ENCODE results near the gene CHAT.

Gene CHAT

DNA sequence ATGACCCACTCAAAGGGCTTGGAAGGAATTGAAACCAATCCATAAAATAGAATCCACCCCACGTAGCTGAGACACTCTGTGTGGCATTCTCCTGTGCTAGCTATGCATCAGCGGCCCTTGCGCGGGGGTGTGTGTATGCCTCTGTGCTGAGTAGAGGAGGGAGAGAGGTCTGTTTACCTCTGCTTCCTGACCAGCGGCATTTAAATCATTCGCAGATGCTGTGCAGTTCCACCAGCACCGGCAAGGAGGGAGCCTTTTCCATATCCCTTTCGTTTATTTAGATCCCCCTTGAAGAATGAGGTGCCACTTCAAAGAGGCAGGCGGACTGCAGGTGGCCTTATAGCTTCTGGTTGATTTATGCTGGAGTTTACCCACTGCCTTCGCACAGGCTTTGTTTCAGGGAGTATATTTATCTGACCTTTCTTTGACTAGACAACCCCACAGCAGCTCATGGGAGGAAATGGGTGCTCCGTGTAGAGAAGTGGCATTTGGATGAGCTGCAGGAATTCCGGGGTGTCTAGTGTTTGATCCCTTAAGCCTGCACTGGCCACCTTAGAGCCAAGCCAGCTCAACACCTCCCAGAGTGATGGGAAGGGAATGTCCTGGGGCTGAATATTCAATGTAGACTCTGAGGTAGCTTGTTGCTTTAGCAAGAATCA, 77.0 kb downstream of the CHAT start:
- no peak for DNase-seq

DNA sequence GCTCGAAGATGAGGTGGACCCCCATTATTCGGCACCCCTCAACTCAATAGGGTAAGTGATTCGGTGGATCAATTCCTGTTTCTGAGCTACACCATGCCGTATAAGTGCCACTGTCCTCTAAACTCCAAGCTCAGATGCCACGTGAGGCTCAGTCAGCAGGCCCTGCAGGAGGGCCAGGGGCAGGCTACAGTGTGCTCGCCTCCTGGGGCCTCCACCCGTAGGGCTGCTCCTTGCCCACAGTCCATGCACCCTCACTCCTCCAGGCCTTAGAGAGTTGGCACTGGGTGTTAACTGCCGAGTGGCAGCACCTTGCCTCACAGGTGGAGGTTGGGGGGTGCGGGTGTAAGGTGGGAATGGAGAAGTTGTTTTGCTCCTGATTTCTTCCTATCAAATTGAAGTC, 77.8 kb downstream of the CHAT start:
- DNase-seq = no peak

DNA sequence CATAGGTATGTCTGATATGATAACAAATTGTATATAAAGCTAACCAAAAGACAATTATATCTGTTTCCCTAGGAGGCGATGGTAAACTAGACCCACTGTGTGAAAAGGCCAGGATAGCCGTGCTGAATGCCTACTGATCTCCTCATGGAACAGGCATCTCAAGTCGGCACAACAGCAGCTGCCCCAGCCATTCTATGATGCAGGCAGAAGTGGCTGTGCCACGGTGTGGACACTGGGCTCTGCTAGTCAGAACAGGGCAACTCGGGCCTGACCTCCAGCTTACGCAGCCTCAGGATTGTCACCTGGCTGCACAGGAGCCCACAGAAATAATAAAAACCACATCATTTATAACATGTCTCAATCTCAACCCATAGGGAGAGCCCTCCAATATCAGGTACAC, 80.6 kb downstream of the CHAT start:
- no peak for DNase-seq

DNA sequence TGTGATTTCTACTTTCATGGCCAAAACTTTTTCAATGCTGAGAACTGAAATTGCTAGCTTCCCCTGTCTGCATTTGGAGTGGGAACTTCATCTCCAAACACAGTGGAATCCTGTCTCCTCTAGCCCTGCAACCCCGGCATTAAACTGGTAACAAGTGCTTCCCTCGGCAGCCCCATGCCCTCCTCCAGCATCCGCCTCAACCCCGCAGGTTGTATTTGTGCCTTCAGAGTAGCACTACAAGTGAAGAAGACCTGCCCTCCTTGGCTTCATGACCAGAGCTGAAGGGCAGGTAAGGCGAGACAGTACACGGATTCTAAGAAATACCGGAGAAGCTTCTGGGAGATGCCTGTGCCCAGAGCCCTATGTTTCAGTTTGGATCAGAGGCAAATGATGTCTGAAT, 82.5 kb downstream of the CHAT start:
- no peak for DNase-seq

DNA sequence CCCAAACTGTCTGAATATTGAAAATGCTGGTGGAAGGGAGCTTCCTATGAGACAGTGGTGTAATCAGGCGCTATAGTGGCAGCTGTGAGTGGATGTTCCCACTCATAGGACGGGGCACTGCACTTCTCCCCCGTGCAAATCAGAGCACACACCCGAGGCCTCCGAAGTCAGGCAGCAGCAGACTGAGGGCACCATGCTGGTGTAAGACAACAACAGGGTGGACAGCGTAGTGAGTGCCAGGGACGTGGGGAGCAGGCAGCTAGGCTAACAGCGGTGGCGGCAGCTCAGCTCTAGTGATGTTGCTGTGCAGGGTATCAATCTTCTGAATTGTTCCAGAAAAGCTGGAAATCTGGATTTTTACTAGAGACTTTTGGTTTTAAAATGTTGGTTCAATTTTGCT, 84.8 kb downstream of the CHAT start:
- DNase-seq = no peak

DNA sequence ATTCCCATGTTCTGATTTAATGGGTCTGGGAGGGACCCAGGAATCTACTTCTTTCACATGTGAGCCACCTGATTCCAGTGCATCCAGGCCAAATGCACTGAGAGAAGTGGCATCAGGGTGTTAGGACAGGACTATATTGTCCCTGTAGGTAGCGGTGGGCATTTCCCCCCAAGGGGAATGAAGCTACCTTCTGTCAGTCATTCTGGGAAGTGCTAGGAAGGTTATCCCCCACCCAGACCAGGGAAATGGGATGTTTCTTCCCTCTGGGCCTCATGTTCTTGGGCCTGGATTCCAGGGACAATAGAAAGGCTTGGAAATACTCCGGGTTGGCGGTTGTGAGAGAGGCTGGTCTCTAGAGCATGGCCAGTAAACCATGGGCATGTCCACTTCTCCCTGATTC, 86.4 kb downstream of the CHAT start:
- no peak for DNase-seq

DNA sequence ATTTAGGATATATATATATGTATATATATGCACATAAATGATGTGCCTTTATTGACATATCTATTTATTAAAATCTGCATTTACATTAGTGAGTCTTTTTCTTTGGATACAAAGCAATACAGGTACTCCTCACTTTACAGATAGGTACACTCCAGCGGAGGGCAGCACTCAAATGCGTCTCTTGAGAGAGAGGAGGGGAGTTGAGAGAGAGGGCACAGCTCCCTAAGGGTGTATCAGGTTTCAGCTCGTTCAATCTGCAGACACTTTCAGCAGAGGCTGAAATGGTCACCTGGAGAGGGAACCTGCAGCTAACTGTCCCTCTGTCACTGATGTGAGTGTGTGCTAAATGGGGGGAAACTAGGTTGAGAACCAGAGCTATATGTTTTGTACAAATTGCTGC, 87.2 kb downstream of the CHAT start:
- peak; percentile 9 for DNase-seq

DNA sequence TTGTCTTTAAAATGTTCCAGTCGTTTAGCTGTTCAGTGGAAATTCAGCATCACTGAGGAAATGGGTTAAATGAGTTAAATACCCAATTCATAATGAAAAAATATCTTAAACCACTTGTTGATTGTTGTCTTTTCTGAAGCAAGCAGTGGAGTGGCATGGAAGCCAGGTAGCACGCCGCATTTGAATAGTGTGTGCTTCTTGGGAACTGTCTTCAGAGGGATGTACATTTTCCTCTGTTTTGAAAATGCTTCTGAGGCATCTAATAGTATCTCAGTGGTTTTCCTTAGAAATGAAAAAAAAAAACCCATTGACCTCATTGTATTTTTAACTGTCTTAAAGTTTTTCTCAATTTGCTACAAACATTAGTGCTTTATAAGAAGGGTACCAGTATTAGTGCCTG, 93.7 kb downstream of the CHAT start:
- no peak for DNase-seq

DNA sequence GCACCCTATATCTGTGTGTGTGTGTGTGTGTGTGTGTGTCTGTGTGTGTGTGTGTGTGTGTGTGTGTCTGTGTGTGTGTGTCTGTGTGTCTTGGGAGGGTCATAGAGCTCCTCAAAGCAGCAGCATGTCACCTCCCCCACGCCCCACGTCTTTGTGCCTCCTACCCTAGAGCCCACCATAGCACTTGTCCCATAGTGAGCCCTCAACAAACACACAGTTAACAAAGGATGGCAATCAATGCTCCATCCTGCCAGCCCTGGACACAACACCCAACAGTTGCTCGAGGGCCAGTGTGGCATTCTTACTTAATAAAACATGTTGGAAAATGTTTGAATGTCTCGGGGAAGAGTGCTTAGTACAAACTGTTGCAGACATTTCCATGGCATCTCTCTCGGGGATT, 96.1 kb downstream of the CHAT start:
- no peak for DNase-seq

DNA sequence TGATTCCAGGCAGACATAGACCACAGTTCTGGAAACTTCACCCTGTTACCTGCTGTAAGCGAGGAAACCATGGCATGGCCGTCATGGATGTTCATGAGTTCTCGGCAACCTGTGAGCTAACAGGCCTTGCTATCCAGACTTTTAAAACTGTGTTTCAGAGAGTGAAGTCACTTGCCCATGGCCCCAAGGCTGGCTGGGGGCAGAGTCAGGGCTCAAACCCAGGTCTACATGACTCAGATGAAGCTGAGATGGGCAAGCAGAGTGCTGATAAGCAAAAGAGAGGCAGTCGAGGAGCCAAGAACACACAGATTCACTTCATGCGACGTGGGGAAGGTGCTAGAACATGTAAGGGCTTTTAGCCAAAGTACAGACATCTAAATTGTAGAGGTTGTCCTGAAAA, 97.1 kb downstream of the CHAT start:
- no peak for DNase-seq

DNA sequence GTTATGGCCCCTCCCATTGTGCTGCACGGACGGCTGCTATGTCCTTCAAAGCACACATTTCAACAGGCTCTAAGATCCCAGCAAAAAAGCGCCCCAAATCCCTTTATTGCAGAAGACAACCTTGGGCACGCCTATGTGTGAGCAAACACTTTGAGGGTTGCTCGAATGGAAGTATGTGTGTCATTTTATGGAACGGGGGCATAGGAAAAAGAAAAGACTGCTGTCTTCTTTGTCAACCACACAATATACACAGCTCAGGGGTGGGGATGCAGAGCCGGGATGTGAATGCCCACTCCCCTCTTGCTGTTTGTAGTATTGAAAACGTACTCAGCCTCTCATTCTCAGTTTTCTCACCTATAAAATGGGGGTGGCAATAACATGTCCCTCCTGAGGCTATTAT, 97.6 kb downstream of the CHAT start:
- no peak for DNase-seq

DNA sequence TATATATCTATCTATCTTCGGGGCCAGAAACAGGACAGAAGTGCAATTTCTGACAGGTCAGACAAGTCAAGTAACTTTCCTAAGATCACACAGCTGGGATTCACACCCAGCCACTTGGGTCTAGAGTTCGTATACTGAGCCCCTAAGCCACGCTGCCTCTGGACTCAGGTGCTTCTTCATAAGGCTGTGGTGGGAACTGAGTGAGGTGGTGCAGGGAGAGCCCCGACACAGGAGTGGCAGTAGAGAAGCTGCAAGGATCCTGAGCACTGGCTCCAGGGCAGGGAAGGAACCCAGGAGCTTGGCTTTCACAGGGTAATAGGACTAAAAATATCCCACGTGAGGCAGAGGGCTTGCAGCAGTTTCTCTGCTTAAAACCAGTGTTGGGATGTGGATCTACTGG, 99.4 kb downstream of the CHAT start:
- no peak for DNase-seq

Data from NCI-H2029 treated with DMSO at 0.1 percent for 48 hours (cell line).